NB4 (cell line): Measurements from ENCODE around the gene CNN2.
"Not testable (repeated sequence)": the region's sequence is repeated elsewhere in the genome, so short reads cannot be mapped to it uniquely, and the experiment has no call there.

Source experiments
- DNase-seq: peaks from one replicate; pipeline ENCODE4 v3.0.0; 2010; ENCODE audit warnings: low read depth
- H3K4me3 ChIP-seq: one replicate; pipeline ENCODE4 v1.5.1; 2011; ENCODE audit warnings: mild to moderate bottlenecking, low read depth, low read length, moderate library complexity
- CTCF ChIP-seq: IDR thresholded peaks from one replicate; pipeline ENCODE4 v1.5.1; 2012; ENCODE audit warnings: low read depth, low read length
- MAX ChIP-seq: IDR thresholded peaks from 2 replicates; pipeline ENCODE4 v1.6.1; 2011; ENCODE audit warnings: low read depth, low read length
- MYC ChIP-seq: IDR thresholded peaks from 2 replicates; pipeline ENCODE4 v1.6.1; 2011; ENCODE audit warnings: low read depth, low read length
- POLR2A ChIP-seq: IDR thresholded peaks from 2 replicates; pipeline ENCODE4 v1.6.1; 2011; ENCODE audit warnings: mild to moderate bottlenecking; ENCODE audit not compliant: insufficient read length; ENCODE audit errors: extremely low read depth

Gene CNN2

GRCh38 chr19:1019980-1020867, 6.2 kb upstream of the CNN2 start:
- peak; percentile 52 for DNase-seq
- H3K4me3 ChIP-seq: peak overlapping the region; percentile 76
- no peak for TF ChIP-seq POLR2A
- TF ChIP-seq CTCF: no peak
- no peak for TF ChIP-seq MAX
- no peak for TF ChIP-seq MYC

- H3K4me3 ChIP-seq: peak within 1 kb of the TSS; percentile 76
- TF ChIP-seq MAX (peak; percentile 44; the same call in 1 of the 2 replicates), CTCF (no peak), POLR2A (no peak), MYC (peak; percentile 54; the same call in 1 of the 2 replicates)
- DNase-seq: peak; percentile 94
These were observed 5.5 kb upstream of the CNN2 start, which contains the start of gene TMEM259 for GRCh38 chr19:1020868-1021425. Gene TMEM259 (minus strand): TSS chr19:1021123. CDS start chr19:1020996, 127 bp downstream.

DNA sequence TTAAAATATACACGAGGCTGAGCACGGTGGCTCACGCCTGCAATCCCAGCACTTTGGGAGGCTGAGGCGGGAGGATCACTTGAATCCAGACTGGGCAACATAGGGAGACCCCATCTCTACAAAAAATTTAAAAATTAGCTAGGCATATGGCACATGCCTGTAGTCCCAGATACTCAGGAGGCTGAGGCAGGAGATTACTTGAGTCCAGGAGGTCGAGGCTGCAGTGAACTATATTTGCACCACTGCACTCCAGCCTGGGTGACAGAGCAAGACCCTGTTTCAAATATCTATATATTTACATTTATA, 2.6 kb upstream of the CNN2 start:
- not testable (repeated sequence) for DNase-seq, H3K4me3 ChIP-seq

DNA sequence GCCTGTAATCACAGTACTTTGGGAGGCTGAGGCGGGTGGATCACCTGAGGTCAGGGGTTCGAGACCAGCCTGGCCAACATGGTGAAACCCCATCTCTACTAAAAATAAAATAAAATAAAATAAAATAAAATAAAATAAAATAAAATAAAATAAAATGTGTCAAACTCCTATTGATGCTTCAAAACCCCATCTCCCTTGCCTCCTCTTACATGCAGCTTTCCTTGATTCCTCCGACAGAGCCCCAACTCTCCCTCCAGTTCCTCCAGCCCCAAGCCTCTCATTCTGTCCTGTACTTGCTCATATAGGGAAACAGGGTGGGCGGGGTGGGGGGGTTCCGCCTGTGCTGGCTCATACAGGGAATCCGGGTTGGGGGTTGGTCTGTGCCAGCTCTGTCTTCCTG, 1.3 kb upstream of the CNN2 start:
- not testable (repeated sequence) for H3K4me3 ChIP-seq, DNase-seq

DNA sequence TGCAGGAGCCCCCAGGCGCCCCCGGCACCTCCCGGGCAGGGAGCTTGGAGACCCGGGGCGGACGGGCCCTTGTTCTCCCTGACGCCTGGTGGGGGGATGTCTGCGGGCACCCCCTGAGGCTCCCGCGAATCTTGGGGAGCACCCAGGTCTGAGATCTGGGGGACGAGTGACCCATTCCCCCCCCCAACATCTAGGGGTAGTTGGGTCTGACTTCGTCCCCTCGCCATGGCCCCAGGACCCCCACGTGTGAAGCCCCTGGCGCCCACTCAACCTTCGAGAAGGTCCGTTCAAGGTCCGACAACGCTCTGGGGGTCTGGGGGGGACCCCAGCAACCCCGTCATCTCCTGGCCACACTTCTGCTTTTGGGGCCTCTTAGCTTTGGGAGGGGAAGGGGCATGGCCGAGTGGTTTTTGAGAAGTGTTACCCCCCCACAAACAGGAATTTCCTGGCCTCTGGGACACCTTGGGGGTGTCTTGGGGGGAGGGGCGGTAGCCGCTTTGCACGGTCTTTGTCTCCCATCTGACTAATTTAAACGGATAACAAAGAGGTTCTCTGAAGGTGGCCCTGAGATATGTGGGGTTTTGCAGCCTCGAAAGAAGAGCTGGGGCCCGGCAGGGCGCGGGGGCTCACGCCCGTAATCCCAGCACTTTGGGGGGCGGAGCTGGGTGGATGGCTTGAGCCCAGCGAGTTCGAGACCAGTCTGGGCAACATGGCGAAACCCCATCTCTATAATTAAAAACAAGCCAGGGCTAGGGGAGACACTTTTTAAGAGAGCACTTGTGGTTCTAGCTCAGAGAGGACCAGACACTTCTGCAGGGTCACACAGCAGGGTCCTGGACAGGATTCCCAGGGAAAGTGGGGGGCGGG, 608 bp downstream of the CNN2 start:
- peak overlapping the region; percentile 68 for H3K4me3 ChIP-seq
- TF ChIP-seq MAX (no peak), CTCF (no peak), POLR2A (no peak), MYC (no peak)
- DNase-seq: peak; percentile 67

DNA sequence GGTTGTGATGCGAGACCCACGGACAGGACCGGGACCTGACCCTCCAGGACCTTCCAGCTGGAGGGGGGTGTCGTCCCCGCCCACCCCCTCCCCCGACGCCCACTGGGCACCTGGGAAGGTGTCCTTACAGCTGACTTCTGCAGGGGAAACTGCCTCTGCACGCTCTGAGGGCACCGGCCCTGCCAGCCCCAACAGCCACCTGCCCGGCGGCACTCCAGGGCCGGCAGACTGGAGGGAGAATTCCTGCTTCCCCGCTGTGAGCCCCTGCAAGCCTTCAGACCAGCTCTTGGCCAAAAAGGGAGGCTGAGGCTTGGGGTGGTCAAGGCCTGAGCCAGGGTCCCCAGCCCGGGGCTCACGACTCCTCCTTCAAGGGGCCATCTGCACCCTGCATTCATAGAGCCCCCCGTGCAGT, 1.2 kb downstream of the CNN2 start:
- TF ChIP-seq MYC (no peak), CTCF (no peak), MAX (no peak), POLR2A (no peak)
- no peak for DNase-seq
- peak overlapping the region; percentile 68 for H3K4me3 ChIP-seq
